Measurements from ENCODE around the gene PSAP.
"Not testable (repeated sequence)": the region's sequence is repeated elsewhere in the genome, so short reads cannot be mapped to it uniquely, and the experiment has no call there.

The PSAP gene

GRCh38 chr10:71873582-71874211 lies 22.6 kb upstream of the PSAP start:
- DNase-seq (ENCODE audit: low read depth) = no peak

GRCh38 chr10:71869601-71870000 lies 18.6 kb upstream of the PSAP start:
- not testable (repeated sequence) for DNase-seq (ENCODE audit: low read depth)

DNA sequence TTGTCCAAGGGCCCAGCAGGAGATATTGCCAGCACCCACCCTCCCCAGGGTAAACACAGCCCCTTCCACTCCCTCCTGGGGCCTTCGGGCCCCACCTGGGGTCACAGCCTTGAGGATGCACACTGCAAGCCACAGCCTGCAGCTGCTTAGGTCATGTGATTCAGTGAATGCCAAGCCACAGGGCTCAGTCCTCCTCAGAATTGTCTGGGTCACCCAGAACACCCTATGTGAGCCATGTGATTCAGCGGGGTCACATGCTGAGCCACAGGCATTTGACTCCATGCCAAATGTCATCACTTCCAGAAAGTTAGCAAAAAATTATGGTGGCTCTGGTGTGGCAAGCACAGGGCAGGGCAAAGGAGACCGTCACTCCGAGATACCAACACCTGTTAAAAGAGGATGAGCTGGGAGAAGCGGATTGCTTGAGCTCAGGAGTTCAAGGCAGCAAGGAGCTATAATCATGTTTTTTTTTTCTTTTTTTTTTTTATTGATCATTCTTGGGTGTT lies 17.2 kb upstream of the PSAP start:
- DNase-seq (ENCODE audit: low read depth) = no peak

DNA sequence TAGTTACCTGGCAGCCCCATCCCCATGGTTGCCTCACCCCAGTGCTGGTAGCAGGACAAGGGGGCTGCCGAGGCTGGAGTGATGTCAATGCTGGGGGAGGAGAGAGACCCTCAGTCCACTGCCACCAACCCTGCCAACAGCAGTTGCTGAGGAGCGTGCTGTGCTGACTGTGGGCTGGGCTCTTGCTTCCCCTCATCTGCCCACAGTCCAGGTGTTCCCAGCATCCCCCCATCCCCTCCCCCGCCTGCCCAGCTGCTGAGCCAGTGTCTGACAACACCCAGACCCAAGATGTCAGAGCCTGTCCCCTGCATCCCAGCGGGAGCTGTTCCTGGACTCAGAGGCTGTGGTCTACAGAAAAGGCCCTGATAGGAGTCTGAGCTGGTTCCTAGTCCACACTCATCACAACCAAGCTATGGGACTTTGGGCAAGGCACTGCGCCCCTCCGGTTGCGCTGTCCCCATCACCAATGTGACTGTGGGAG lies 14.6 kb upstream of the PSAP start:
- DNase-seq (ENCODE audit: low read depth) = no peak

DNA sequence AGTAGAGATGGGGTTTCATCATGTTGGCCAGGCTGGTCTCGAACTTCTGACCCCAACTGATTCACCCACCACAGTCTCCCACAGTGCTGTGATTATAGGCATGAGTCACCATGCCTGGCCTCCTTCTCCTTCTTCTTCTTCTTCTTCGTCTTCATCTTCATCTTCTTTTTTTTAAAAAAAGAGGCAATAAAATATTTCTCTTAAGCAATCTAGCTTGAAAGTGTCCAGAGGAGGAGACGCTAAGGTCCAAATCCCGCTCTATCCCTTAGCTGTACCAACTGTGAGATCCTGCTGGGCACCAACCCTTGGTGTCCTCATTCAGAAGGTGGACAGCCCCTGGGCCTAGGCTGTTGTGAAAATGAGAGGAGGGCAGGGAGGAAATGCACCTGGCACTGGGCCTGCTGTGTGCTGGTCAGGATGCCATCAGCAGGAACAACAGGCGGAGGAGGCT lies 13.9 kb upstream of the PSAP start:
- no peak for DNase-seq (ENCODE audit: low read depth)

DNA sequence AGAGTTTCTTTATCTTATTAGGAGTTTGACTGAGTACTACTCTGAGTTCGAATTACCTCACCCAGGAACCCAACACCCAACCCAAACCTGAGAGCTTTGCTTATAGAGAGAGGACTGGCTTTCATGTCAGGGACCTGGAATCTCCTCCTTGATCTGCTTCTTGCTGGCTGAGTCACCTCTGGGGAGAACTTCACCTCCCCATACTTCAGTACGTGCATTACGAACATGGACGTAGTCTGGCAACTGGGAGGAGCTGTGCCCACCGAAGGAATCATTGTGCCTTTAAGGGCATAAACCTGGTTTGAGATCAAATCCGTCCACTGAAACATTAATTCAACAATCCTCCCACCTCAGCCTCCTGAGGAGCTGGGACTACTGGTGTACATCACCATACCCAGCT lies 12.2 kb upstream of the PSAP start:
- DNase-seq (ENCODE audit: low read depth) = no peak

GRCh38 chr10:71860243-71861029 lies 9.4 kb upstream of the PSAP start:
- DNase-seq (ENCODE audit: low read depth) = no peak

DNA sequence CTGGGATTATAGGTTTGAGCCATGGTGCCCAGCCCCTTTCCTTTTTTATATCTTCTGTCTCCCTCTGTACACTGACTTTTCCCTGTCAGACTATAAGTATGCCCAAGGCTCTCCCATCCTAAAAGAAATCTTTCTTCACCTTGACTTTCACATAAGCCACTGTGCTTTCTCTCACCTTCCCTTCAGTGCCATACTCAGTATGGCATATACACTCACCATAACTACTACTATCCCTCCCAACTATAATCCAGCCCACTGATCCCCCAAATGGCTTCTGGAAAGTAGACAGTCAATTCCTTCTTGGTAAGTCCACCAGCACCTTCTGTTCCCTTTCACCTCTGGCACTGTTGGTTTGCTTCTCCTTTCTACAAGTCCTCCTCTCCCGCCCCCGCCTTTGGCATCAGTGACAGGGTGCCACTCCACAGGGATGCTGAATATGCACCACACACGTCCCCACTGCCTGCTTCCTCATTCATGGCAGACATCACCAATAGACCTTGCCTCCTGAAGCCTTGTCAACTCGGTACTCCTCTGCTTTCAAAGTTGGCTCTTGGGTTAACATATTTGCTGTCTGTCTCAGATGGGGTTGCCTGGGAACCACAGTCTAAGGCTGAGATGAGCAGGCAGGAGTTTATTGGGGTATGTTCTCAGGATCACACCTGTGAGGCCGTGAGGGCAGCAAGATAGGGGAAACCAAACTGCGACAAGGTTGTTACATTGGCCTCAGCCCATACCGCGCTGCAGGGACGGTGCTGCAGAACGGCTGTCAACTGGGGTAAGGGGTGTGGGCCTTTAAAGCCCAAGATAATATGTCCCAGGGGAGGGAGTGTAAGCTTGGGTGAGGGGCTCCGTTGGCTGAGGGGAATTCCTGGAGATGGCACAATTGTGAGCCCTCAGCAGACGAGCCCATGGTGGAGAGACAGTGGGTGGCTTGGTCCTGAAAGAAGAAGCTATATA lies 7.2 kb upstream of the PSAP start:
- DNase-seq (ENCODE audit: low read depth) = no peak

- DNase-seq (ENCODE audit: low read depth) = no peak
Observed at GRCh38 chr10:71856619-71857018, 5.6 kb upstream of the PSAP start.

- no peak for DNase-seq (ENCODE audit: low read depth)
Observed at GRCh38 chr10:71854031-71854430, 3.0 kb upstream of the PSAP start.

- DNase-seq (ENCODE audit: low read depth) = no peak
Observed at GRCh38 chr10:71852355-71852937, 1.4 kb upstream of the PSAP start.

GRCh38 chr10:71851465-71852095 lies 529 bp upstream of the PSAP start:
- not testable (repeated sequence) for DNase-seq (ENCODE audit: low read depth)

- no peak for DNase-seq (ENCODE audit: low read depth)
Observed at GRCh38 chr10:71850021-71850742, 869 bp downstream of the PSAP start.

- DNase-seq (ENCODE audit: low read depth) = no peak
Observed at GRCh38 chr10:71849461-71849908, 1.6 kb downstream of the PSAP start.

DNA sequence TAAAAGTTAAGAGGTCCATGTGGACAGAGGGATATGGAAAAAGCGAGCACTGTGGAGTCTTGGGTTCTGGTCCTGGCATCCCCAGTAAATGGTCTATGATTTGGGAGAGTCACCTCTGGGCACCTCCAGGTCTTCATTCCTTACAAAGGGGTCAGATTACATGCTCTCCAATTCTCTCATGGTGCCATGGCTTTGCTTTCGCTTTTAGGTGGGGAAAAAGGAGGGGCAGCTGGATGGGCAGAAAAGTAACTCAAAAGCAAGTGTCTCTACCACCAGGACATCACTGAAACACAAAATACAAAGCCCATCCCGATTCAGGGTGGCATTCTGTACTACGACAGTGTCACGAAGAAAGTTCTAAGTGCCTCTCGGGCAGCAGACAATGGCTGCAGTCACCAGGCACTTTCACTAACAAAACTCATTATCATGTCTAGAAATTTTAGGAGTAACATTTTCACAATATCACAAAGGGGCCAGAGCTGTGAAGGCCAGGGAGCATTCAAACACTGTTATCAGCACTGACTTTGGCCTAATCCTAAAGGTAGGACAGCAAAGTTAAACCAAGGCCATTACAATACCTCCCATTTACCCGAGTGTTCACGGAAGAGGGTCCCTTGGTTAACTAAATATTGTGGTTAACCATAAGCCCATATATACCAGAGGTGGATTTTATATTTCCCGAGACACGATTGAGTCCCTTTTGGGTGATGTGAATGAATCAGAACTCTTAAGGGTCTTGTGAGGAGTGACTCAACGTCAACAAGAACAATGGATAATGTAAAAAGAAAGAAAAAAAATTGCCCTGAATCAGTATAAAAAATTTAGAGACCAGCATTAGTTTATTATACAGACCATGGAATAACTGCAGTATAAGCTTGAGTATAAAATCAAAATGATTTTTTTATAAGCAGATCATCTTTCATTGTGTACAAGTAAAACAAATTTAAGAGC lies 2.5 kb downstream of the PSAP start:
- DNase-seq (ENCODE audit: low read depth) = no peak

DNA sequence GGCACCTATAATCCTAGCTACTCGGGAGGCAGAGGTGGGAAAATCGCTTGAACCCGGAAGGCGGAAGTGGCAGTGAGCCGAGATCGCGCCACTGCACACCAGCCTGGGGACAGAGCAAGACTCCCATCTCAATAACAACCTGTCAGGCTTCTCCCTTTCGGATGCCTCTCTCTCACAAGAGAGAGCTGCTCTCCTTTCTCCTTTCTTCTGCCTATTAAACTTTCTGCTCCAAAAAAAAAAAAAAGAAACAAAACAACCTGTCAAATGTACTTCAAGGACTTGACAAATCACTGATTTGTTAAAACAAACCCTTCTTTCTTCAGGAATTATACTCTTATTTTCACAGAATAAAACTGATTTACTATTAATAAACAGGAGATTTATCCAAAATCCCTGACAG lies 3.6 kb downstream of the PSAP start:
- no peak for DNase-seq (ENCODE audit: low read depth)

- DNase-seq (ENCODE audit: low read depth) = no peak
Observed at GRCh38 chr10:71846816-71847215, 4.2 kb downstream of the PSAP start.

GRCh38 chr10:71845410-71846405 lies 5.3 kb downstream of the PSAP start:
- DNase-seq (ENCODE audit: low read depth) = no peak
